Measurements from ENCODE around the gene CAMTA2. TPM values are rescaled to one million over a fixed set of nuclear protein-coding genes. Genes with fewer than 3 reads are reported as not detected.
"Not testable (repeated sequence)": the region's sequence is repeated elsewhere in the genome, so short reads cannot be mapped to it uniquely, and the experiment has no call there.

Gene CAMTA2, protein sequence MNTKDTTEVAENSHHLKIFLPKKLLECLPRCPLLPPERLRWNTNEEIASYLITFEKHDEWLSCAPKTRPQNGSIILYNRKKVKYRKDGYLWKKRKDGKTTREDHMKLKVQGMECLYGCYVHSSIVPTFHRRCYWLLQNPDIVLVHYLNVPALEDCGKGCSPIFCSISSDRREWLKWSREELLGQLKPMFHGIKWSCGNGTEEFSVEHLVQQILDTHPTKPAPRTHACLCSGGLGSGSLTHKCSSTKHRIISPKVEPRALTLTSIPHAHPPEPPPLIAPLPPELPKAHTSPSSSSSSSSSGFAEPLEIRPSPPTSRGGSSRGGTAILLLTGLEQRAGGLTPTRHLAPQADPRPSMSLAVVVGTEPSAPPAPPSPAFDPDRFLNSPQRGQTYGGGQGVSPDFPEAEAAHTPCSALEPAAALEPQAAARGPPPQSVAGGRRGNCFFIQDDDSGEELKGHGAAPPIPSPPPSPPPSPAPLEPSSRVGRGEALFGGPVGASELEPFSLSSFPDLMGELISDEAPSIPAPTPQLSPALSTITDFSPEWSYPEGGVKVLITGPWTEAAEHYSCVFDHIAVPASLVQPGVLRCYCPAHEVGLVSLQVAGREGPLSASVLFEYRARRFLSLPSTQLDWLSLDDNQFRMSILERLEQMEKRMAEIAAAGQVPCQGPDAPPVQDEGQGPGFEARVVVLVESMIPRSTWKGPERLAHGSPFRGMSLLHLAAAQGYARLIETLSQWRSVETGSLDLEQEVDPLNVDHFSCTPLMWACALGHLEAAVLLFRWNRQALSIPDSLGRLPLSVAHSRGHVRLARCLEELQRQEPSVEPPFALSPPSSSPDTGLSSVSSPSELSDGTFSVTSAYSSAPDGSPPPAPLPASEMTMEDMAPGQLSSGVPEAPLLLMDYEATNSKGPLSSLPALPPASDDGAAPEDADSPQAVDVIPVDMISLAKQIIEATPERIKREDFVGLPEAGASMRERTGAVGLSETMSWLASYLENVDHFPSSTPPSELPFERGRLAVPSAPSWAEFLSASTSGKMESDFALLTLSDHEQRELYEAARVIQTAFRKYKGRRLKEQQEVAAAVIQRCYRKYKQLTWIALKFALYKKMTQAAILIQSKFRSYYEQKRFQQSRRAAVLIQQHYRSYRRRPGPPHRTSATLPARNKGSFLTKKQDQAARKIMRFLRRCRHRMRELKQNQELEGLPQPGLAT
- total RNA-seq, result 17.8 TPM

DNA sequence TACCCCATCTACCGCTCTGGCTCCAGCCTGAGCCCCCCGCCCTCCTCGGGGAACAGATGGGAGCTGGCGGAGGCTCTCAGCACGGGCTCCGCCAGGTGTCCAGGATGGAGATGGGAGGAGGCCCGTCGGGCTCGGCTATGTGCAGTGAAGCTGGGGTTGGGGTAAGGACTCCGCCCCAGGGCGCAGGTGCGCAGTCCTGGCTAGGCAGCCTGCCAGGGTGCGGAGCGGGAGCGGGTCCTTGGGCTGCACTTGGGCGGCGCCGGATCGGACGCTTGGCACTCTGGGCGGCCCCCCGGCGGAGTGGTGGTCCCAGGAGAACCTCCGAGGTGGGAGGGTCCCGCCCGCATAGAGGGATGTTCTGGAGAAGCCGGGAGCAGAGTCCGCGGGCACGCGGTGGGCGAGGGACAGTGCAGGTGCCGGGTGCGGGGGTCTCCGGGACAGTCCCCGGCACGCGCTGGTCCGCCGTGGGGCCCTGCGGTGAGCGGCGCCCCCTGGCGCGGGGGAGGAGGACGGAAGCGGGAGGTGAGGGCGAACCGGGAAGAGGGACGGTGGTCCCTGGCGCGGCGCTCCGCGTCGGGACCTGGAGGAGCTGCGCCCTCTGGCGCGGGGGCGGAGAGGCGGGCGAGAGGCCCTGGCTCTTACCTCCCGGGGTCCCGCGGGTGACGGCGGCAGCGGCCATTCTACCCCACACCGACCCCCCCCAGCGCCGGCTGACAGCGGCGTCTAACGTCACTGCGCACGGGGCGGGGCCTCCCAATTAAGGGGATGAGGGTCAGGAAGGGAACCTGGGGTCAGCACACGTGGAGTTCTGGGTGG lies at the start of gene CAMTA2:
CAMTA2 (minus strand) TSS at position 725 of the 816 bp plus-strand sequence. CDS start 1,453 bp downstream, outside the sequence.
- DNase-seq, result peak; percentile 59

DNA sequence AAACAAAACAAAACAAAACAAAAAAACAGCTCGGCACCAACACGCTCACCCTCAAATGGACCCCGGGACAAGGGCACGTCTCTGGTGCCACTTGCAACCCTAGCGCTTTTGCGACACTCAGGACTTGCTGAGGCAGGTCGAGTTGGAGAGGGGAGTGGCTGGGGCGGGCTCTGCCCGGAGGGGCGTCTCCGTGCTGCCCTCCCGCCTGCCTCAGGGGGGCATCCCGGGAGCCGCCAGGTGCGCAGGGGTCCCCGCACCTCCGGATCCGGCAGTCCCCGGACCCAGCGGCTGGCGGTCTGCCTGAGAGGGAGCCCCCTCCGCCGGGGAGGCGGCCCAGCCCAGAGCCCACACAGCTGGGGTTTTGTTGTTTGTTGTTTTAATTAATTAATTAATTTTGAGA lies 47.8 kb upstream of the CAMTA2 start, which contains the start of gene SLC52A1:
SLC52A1 (minus strand) TSS at position 112 of the 400 bp plus-strand sequence. CDS start 820 bp downstream, outside the sequence.
- DNase-seq, result no peak

- DNase-seq, result no peak
Observed at GRCh38 chr17:5034651-5035050, 47.2 kb upstream of the CAMTA2 start.

DNA sequence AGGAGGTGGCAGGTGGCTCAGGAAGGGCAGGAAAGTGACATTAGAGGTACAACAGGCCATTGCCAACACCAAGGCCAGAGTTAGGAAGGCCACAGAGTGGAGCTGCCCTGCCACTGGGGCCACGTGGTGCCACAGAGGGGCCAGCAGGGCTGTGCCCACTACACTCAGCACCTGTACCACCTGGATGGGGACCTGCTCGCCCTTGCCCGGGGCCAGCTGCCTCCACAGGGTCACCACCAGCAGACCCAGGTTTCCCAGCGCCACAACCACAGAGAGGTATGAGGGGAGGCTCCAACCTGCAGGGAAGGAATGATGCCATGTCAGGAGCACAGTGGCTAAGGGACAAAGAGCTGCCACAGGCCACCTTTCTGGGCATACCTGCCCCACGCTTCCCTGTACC lies 46.6 kb upstream of the CAMTA2 start:
- no peak for DNase-seq

- no peak for DNase-seq
Observed at GRCh38 chr17:5033352-5034015, 46.0 kb upstream of the CAMTA2 start.

- DNase-seq, result no peak
Observed at GRCh38 chr17:5032865-5033264, 45.4 kb upstream of the CAMTA2 start.

DNA sequence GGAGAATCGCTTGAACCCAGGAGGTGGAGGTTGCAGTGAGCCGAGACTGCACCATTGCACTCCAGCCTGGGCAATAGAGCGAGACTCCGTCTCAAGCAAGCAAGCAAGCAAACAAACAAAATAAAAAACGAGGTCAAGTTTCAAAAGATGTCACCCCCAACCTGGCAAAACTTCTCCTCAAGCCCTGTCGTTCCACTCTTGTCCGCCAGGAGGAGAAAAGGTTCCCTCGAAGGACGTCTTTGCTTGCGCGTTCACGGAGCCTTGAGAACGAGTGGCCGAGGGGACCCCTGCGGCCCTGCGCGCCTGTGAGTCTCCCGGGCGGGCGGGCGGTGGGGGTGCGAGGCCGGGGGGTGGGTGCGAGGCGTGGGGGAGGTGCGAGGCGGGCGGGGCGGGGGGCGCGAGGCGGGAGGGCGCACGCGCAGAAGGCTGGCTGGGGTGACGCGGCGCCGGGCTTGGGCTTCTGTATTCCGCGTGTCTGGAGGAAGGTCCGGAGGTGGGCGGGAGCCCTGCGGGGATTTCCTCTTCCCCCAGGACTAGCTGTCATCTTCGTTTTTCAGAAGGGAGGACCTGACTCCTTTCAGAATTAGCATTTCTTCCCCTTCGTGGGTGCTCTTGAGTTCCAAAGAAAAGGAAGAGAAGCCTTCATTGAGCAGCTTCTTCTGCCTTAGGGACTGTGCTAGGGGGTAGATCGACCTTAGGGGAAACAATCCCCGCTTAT lies 44.0 kb upstream of the CAMTA2 start:
- DNase-seq, result peak; percentile 77

GRCh38 chr17:5030168-5030567 lies 42.7 kb upstream of the CAMTA2 start:
- DNase-seq, result not testable (repeated sequence)

DNA sequence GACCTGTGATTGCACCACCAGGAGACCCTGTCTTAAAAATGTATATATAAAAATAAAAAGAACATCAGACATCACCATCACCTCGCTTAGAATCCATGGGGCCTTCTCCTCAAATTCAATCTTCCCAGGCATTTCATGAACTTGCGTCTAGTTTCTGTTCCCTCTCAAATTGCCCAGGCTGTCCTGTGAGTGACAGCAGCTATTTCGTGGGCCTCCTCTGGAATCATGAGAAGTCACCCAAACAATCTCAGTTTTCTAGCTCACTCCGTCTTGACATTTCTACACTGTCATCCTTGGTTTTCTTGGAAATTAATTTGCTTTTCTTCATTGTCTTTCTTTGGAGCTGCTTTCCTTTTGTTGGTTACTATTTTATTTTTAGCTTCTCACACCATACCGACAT lies 40.4 kb upstream of the CAMTA2 start:
- DNase-seq, result no peak

DNA sequence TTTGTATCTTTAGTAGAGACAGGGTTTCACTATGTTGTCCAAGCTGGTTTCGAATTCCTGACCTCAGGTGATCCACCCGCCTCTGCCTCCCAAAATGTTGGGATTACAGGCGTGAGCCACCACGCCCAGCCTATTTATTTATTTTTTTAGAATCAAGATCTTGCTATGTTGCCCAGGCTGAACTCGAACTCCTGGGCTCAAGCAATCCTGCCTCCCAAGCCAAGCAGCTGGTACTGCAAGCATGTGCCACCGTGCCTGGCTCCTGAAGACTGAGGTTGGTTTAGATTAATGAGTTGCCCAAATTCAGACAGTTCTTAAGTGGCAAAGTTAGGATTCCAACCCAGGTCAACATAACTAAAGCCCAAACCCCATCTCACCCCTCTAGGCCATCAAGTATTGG lies 39.8 kb upstream of the CAMTA2 start:
- no peak for DNase-seq

GRCh38 chr17:5024604-5025003 lies 37.1 kb upstream of the CAMTA2 start:
- no peak for DNase-seq

- DNase-seq, result no peak
Observed at GRCh38 chr17:5023588-5024147, 36.2 kb upstream of the CAMTA2 start.

DNA sequence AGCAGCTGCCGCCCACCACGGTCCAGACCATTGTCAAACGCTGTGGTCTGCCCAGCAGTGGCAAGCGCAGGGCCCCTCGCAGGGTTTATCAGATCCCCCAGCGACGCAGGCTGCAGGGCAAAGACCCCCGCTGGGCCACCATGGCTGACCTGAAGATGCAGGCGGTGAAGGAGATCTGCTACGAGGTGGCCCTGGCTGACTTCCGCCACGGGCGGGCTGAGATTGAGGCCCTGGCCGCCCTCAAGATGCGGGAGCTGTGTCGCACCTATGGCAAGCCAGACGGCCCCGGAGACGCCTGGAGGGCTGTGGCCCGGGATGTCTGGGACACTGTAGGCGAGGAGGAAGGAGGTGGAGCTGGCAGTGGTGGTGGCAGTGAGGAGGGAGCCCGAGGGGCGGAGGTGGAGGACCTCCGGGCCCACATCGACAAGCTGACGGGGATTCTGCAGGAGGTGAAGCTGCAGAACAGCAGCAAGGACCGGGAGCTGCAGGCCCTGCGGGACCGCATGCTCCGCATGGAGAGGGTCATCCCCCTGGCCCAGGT lies 34.8 kb upstream of the CAMTA2 start:
- DNase-seq, result no peak

DNA sequence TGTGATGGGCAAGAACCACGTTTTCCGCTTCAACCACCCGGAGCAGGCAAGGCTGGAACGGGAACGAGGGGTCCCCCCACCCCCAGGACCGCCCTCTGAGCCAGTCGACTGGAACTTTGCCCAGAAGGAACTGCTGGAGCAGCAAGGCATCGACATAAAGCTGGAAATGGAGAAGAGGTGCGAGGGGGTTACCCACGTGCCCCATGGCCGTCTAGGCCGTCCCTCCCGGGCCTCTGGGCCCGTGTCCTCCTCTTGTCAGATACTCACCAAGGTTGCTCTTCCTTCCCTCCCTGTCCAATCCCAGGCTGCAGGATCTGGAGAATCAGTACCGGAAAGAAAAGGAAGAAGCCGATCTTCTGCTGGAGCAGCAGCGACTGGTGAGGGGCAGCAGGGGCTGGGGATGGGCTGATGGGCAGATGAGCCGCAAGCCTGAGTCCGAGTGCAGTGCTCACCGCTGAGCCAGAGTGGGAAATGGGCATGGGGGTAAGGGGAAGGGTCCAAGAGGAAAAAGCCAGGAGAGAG lies 33.1 kb upstream of the CAMTA2 start:
- DNase-seq, result no peak

- DNase-seq, result no peak
Observed at GRCh38 chr17:5019475-5019956, 32.0 kb upstream of the CAMTA2 start.

DNA sequence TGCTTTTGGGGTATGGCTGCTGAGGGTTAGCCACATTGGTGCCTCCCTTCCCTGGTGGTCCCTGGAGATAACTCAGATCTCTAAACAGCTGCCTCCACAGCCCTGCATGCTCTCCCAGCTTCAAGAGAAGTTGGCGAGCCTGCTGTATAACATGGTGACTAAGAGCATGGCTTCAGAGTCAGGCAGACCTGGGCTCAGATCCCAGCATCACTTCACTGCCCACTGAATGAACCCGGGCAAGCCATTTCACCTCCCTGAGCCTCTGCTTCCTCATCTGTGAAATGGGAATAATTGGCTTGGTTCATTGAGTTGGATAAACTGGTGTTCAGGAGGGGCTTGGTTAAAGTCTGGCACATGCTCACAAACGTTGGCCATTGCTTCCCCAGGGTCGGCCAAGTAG lies 26.9 kb upstream of the CAMTA2 start:
- no peak for DNase-seq

DNA sequence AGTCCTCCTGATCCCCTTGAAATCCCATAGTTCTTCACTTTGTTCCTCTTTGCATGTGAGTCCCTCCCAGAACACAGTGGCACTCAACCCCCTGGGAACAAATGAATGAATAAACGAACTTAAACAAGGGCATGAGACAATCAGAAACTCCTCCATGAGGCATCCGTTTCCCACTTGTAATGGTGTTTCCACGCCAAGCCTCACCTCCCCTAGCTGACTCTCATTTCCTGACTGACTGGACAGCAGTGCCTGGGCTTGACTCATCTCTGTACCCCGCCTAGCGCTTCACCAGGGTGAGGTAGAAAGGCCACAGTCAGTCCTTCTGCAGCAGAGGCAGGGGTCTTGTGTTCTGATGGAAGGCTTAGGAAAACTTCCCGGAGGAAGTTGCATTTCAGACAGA lies 24.5 kb upstream of the CAMTA2 start:
- DNase-seq, result no peak

GRCh38 chr17:5003214-5003867 lies 15.9 kb upstream of the CAMTA2 start:
- DNase-seq, result no peak

Data from skin of body (tissue), 2 donors.